Testis (tissue), 2 donors: ENCODE results near the gene DMD.

Source experiments
- CTCF ChIP-seq, 3 experiments: fragments of 450-650 bp in 2 of 3; fragments of 200-600 bp in 1 of 3; sonication (generic) in 1 of 3; IDR thresholded peaks; one replicate each; pipeline ENCODE4 v1.5.1; 2016 to 2019; ENCODE audit warnings: antibody characterized with exemption in 3 of 3, mild to moderate bottlenecking in 2 of 3, moderate library complexity in 1 of 3
- POLR2A ChIP-seq: fragments of 450-650 bp; IDR thresholded peaks from one replicate; pipeline ENCODE4 v1.6.1; 2017; ENCODE audit warnings: antibody characterized with exemption, mild to moderate bottlenecking, moderate library complexity

GRCh38 chrX:31071725-31072124, 2139.6 kb downstream of the DMD start, which contains the start of gene FTHL17:
- no peak for TF ChIP-seq CTCF (IDR thresholded peaks at IDR 0.05)
- no peak for TF ChIP-seq POLR2A
